Smooth muscle cell of the brain vasculature (primary cell): ENCODE measurements around the gene WWC2.
A peak's percentile ranks its signal among the peaks of the same experiment; 100 is the strongest.
"Not testable (repeated sequence)": the region's sequence is repeated elsewhere in the genome, so short reads cannot be mapped to it uniquely, and the experiment has no call there.

Experiments used
- DNase-seq: peaks from one replicate; pipeline ENCODE4 v3.0.0-alpha.2; 2012; ENCODE audit warnings: low read depth, low spot score

WWC2 gene

GRCh38 chr4:183142571-183143550 lies 43.8 kb downstream of the WWC2 start:
- DNase-seq: peak; percentile 24

GRCh38 chr4:183144787-183145186 lies 45.7 kb downstream of the WWC2 start:
- no peak for DNase-seq

GRCh38 chr4:183145773-183146172 lies 46.7 kb downstream of the WWC2 start:
- DNase-seq: no peak

- DNase-seq: no peak
These were observed 47.4 kb downstream of the WWC2 start for GRCh38 chr4:183146478-183146877.

GRCh38 chr4:183147196-183147595 lies 48.1 kb downstream of the WWC2 start:
- no peak for DNase-seq

- DNase-seq: no peak
These were observed 48.9 kb downstream of the WWC2 start for GRCh38 chr4:183147983-183148382.

GRCh38 chr4:183149616-183150539 lies 50.8 kb downstream of the WWC2 start:
- DNase-seq: no peak

- not testable (repeated sequence) for DNase-seq
These were observed 51.6 kb downstream of the WWC2 start for GRCh38 chr4:183150664-183151063.

- DNase-seq: not testable (repeated sequence)
These were observed 53.2 kb downstream of the WWC2 start for GRCh38 chr4:183152232-183152631.

- DNase-seq: no peak
These were observed 54.3 kb downstream of the WWC2 start for GRCh38 chr4:183153190-183153916.

- no peak for DNase-seq
These were observed 55.8 kb downstream of the WWC2 start for GRCh38 chr4:183154701-183155391.

- no peak for DNase-seq
These were observed 56.6 kb downstream of the WWC2 start for GRCh38 chr4:183155450-183156184.

- no peak for DNase-seq
These were observed 58.2 kb downstream of the WWC2 start for GRCh38 chr4:183157215-183157614.

- no peak for DNase-seq
These were observed 59.0 kb downstream of the WWC2 start for GRCh38 chr4:183158062-183158461.

GRCh38 chr4:183161630-183162029 lies 62.6 kb downstream of the WWC2 start:
- no peak for DNase-seq

GRCh38 chr4:183163135-183163534 lies 64.1 kb downstream of the WWC2 start:
- DNase-seq: no peak

GRCh38 chr4:183164963-183165362 lies 65.9 kb downstream of the WWC2 start:
- no peak for DNase-seq

GRCh38 chr4:183165376-183165775 lies 66.3 kb downstream of the WWC2 start:
- DNase-seq: no peak

GRCh38 chr4:183170894-183171293 lies 71.8 kb downstream of the WWC2 start:
- DNase-seq: no peak
